Right lobe of liver (tissue), 4 donors: ENCODE data around the gene CCDC127.

Source experiments
- CTCF ChIP-seq, 4 donors: fragments of 200-600 bp in 3 of 4; fragments of 450-650 bp in 1 of 4; IDR thresholded peaks; one replicate each; pipeline versions ENCODE4 v1.5.1 to v1.8.0; 2016 to 2022; ENCODE audit warnings: antibody characterized with exemption in 4 of 4, mild to moderate bottlenecking in 2 of 4
- POLR2A ChIP-seq: fragments of 450-650 bp; IDR thresholded peaks from one replicate; pipeline ENCODE4 v1.6.1; 2017; ENCODE audit warnings: antibody characterized with exemption, mild to moderate bottlenecking
- donor health status: DM: no; HTN: no; CAD: no.
- donor health status: DM: no; HTN: no; CAD: no.
- donor health status: DM: no; HTN: yes; CAD: no.

GRCh38 chr5:206927-207536, 10.9 kb downstream of the CCDC127 start:
- no peak for TF ChIP-seq CTCF (IDR thresholded peaks at IDR 0.05)
- TF ChIP-seq POLR2A: no peak
